T47D (cell line): Measurements from ENCODE around the gene GPC3.
"Not testable (repeated sequence)": the region's sequence is repeated elsewhere in the genome, so short reads cannot be mapped to it uniquely, and the experiment has no call there.

Experiments
- DNase-seq, 2 experiments: peaks; one replicate each; pipeline versions ENCODE4 v3.0.0 to v3.0.0-alpha.2; 2011 to 2012; ENCODE audit warnings: low read depth in 1 of 2, low spot score in 1 of 2
- JUND ChIP-seq: IDR thresholded peaks from 2 replicates; pipeline ENCODE4 v1.6.1; 2012; ENCODE audit warnings: low read depth
- in situ Hi-C: cut with HindIII; loops from 2 replicates; pipeline ENCODE4 v1.10.0; 2016; ENCODE audit warnings: low sequenced_read_pairs, low pct_unique_long_range_greater_than_20kb

The GPC3 gene

DNA sequence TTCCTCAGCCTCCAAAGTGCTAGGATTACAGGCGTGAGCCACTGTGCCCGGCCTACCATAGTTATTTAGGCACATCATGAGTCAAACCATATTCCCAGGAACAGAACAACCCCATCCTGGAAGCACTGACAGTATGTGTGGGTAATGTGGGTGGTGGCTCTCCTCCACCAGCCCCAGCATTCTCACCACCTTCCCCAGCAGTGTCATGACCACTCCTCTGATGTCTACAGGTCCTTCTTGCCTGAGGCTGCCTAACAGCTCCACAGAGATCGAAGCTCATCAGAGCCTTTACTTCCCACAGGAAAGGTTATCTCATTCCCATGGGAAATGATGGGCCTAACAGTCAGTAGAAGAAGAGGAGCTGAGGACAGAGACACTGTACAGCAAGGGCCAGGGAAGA, 440.6 kb downstream of the GPC3 start:
- in situ Hi-C loops, result no loop called here
- DNase-seq, result no peak
- no peak for TF ChIP-seq JUND

- DNase-seq, result peak in 1 of 2 experiments; percentile 51
- in situ Hi-C loops, result no loop called here
- no peak for TF ChIP-seq JUND
Measured at GRCh38 chrX:133544115-133544514, 441.3 kb downstream of the GPC3 start.

DNA sequence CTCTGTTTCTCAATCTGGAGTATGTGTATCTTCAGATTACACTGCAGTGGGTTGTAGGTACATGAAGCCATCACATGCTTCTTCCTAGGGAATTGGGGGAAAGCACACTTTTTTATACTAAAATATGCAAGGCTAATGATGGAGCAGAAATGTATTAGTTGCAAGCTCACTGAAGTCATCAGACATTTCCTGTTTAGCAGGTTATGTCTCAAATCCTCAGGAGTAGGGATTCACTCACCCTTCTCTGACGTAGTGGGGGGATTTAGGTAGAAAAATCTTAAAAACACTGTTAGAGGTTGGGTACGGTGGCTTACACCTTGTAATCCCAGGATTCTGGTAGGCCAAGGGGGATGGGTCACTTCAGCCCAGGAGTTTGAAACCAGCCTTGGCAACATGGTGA, 441.7 kb downstream of the GPC3 start:
- DNase-seq, result no peak
- no peak for TF ChIP-seq JUND
- in situ Hi-C loops, result no loop called here

- no peak for DNase-seq
- TF ChIP-seq JUND, result no peak
- in situ Hi-C loops, result no loop called here
Measured at GRCh38 chrX:133542476-133542875, 442.9 kb downstream of the GPC3 start.

- in situ Hi-C loops, result no loop called here
- DNase-seq, result no peak
- no peak for TF ChIP-seq JUND
Measured at GRCh38 chrX:133541021-133541420, 444.4 kb downstream of the GPC3 start.

- TF ChIP-seq JUND, result no peak
- in situ Hi-C loops, result no loop called here
- no peak for DNase-seq
Measured at GRCh38 chrX:133538148-133538547, 447.2 kb downstream of the GPC3 start.

GRCh38 chrX:133537142-133537541, 448.3 kb downstream of the GPC3 start:
- DNase-seq, result no peak
- in situ Hi-C loops, result no loop called here
- no peak for TF ChIP-seq JUND

DNA sequence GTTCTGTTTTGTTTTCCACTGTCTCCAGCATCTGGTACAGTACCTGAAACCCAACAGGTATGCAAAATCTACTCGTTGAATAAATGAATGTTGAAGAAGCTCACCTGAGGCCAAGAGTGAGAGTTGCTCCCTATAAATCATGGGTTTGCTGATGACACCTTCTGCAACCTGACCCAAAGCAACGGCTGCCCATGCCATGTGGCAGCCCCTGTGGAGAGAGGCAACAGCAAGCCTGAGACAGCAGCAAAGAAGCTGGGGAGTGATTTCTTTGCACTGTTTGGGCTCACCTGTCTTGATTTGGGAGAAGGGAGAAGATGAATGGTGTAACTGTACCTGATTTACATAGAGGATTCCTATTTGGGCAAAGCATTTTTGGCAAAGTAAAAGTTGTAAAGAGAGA, 450.3 kb downstream of the GPC3 start:
- in situ Hi-C loops, result no loop called here
- TF ChIP-seq JUND, result no peak
- DNase-seq, result no peak

DNA sequence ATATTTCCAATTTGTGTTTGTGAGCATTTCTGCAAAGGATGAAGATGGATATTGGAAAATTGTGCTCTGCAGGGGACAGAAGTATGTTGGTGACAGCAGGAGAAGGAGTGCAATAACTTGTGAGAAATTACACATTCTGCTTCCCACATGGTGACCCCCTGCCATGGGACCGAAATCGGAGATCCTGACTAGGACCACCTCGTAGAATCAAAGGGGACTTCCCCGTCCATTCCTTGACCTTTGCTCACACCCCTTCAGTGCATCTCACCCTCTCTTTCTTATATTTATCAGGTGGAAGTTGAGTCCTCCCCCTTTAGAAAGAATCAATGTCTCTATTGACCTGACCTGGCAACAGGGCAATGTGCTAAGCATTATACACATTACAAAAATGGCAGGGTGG, 451.2 kb downstream of the GPC3 start:
- DNase-seq, result no peak
- no peak for TF ChIP-seq JUND
- in situ Hi-C loops, result no loop called here

- DNase-seq, result no peak
- in situ Hi-C loops, result no loop called here
- TF ChIP-seq JUND, result no peak
Measured at GRCh38 chrX:133533249-133533648, 452.1 kb downstream of the GPC3 start.

DNA sequence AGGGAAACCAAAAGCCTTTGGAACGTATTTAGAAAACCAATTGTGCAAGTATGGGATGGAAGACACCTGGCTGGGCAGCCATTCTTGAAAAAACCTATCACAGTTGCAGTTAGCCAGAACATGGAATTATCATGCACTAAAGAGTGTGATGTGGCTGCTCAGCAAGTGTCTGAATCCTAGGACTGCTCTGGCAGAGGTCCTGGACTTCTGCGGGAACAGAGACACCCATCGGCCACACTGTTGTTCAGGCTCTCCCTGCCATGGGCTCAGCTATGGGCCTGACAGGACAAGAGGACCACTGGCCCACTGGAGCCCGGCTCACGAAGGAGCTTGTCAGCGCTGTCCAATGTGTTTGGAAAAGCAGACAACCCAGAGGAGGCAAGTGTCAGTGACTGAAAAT, 454.4 kb downstream of the GPC3 start:
- no peak for TF ChIP-seq JUND
- no peak for DNase-seq
- in situ Hi-C loops, result no loop called here

DNA sequence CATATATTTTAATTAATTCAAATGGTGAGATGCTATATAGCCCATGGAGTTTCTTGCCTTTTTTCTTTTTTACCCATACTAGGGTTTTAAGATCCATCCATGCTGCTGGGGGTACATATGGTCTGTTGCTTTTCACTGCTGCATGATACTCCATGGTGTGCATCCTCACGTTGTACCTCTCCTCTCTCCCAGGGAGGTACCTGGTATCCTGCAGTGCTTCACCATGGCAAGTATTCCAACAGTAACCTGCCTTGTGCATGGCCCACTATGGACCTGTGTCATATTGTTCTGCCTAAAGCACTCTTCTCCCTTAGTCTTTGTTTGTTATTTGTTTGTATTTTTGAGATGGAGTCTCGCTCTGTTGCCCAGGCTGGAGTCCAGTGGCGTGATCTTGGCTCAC, 455.8 kb downstream of the GPC3 start:
- in situ Hi-C loops, result no loop called here
- TF ChIP-seq JUND, result no peak
- DNase-seq, result no peak

DNA sequence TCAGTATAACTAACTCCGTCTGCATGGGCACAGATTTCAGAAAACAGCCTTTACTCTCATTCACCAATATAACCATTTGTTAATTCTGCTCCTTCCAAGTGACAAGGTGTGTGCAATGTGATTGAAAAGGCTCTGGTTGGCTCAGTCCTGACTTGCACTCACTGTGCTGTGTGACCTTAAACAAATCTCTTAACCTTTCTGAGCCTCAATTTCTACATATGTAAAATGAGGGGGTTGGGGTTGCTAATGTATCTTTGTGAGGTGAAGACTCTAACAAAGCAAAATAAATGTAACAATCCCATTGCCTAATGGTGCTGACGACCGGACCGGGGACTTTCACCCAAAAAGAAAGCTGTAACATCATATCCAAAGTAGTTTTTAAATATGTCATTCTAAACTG, 457.6 kb downstream of the GPC3 start:
- in situ Hi-C loops, result no loop called here
- TF ChIP-seq JUND, result no peak
- DNase-seq, result no peak

- in situ Hi-C loops, result no loop called here
- TF ChIP-seq JUND, result no peak
- DNase-seq, result no peak
Measured at GRCh38 chrX:133527415-133527814, 458.0 kb downstream of the GPC3 start.

DNA sequence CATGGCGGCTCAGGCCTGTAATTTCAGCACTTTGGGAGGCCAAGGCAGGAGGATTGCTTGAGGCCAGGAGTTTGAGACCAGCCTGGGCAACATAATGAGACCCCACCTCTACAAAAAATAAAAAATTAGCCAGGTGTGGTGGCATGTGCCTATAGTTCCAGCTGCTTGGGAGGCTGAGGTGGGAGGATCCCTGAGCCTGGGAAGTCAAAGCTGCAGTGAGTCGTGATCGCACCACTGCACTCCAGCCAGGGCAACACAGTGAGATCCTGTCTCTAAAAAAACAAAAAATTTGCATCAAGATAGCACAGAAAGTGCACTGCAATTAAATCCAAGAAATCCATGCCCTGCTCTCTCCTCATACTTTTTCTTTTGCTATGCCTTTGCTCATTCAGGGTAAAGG, 458.6 kb downstream of the GPC3 start:
- DNase-seq, in situ Hi-C loops: not testable (repeated sequence)
